Measurements from ENCODE around the gene ZNF214. TPM values are rescaled to one million over a fixed set of nuclear protein-coding genes. Genes with fewer than 3 reads are reported as not detected.
A peak's percentile ranks its signal among the peaks of the same experiment; 100 is the strongest.

Gene ZNF214
- total RNA-seq, 4 donors from 2014 or later = 0.60 to 2.4 (median 1.1) TPM; not detected in 1

DNA sequence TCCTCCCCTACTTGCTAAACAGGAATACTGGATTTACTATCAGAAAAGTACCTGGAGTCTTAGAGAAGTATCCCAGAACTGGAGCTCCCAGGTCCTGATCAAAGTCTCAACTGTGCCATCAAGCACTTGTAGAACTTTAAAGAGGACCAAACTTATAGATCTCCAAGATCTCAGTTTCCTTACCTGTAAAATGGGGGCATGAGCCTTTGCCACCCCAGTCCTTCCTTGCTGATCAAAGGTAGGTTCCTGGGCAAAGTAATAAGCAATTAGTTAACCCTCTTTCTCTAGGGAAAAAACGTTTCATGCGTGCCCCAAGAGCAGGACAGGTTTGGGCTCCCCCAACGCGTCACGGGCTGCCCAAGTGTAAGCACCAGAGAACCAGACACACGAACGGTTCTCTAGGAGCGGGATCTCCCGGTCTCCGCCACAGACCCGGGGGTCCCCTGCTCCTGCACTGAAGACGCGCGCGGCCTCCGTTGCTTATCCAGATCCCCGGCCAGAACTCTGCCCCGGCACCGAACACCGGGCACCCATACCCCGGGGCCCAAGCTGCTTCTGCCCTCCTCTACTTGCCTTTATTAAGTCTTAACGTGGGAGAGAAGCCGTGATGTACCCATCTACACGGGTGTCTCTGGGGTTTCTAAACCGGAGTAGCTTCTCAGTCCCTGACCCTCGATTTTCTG, 505 bp downstream of the ZNF214 start:
- peak; percentile 14 for DNase-seq
- in situ Hi-C loops (cut with MboI; ENCODE audit: low pct_ligation_motif_present in 1 of 4, low pct_unique_long_range_greater_than_20kb in 1 of 4, low sequenced_read_pairs in 3 of 4) (no loop called here), intact Hi-C loops (cut with DNase I; ENCODE audit: low total_unique reads) (no loop called here)
- WGBS, 2 donors (ENCODE audit: low coverage in 1 of 2) = 3% methylated on average over 25 of the region's 26 CpGs; no CpG with 5 or more reads in 1 of the 2 donors
- Histone ChIP-seq H3K9me3 (no peaks in the 10 kb centered on the region), H3K27ac (peak overlapping the region; percentile 74 to 88 (median 80)), H3K36me3 (no peaks in the 10 kb centered on the region), H3K27me3 (no peaks in the 10 kb centered on the region), H3K4me1 (peaks cover 5 to 15% (median 9%) of the 10 kb centered on the region in 4 donors), H3K4me3 (peak overlapping the region; percentile 55 to 81 (median 71))
- TF ChIP-seq POLR2AphosphoS5 (IDR thresholded peaks at IDR 0.05) = no peak
- TF ChIP-seq POLR2A (IDR thresholded peaks at IDR 0.05) = no peak
- TF ChIP-seq, protein P1, sequence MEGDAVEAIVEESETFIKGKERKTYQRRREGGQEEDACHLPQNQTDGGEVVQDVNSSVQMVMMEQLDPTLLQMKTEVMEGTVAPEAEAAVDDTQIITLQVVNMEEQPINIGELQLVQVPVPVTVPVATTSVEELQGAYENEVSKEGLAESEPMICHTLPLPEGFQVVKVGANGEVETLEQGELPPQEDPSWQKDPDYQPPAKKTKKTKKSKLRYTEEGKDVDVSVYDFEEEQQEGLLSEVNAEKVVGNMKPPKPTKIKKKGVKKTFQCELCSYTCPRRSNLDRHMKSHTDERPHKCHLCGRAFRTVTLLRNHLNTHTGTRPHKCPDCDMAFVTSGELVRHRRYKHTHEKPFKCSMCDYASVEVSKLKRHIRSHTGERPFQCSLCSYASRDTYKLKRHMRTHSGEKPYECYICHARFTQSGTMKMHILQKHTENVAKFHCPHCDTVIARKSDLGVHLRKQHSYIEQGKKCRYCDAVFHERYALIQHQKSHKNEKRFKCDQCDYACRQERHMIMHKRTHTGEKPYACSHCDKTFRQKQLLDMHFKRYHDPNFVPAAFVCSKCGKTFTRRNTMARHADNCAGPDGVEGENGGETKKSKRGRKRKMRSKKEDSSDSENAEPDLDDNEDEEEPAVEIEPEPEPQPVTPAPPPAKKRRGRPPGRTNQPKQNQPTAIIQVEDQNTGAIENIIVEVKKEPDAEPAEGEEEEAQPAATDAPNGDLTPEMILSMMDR (IDR thresholded peaks at IDR 0.05) = no peak
- no peak for TF ChIP-seq EP300 (IDR thresholded peaks at IDR 0.05; ENCODE audit: low read depth)

DNA sequence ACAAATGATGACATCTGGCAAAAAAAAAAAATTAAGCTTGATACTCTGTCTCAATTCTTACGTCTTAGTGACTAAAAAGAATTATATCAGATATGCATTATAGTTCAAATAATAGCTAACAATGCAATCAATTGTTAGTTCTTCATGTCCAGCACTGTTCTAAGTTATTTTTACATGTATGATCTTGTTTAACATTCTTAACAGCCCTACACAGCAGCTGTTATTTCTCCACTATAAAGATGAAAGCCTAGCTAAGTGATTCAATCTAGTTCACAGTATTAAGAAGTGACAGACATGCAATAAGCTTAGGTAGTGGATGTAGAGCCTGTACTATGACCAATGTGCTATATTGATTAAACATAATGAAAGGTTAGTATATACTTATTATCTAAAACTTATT, 4.1 kb downstream of the ZNF214 start:
- Histone ChIP-seq H3K4me1 (peaks cover 4 to 12% (median 8%) of the 10 kb centered on the region in 4 donors), H3K9me3 (no peaks in the 10 kb centered on the region), H3K27ac (no peak overlapping the region), H3K36me3 (no peaks in the 10 kb centered on the region), H3K4me3 (no peak overlapping the region), H3K27me3 (no peaks in the 10 kb centered on the region)
- TF ChIP-seq POLR2AphosphoS5 (IDR thresholded peaks at IDR 0.05) = no peak
- TF ChIP-seq, protein P1 (IDR thresholded peaks at IDR 0.05) = no peak
- TF ChIP-seq EP300 (IDR thresholded peaks at IDR 0.05; ENCODE audit: low read depth) = no peak
- no peak for TF ChIP-seq POLR2A (IDR thresholded peaks at IDR 0.05)
- 65 to 93% methylated on average over 1 of the region's 1 CpG for WGBS, 2 donors (ENCODE audit: low coverage in 1 of 2)
- in situ Hi-C loops (cut with MboI; ENCODE audit: low pct_ligation_motif_present in 1 of 4, low pct_unique_long_range_greater_than_20kb in 1 of 4, low sequenced_read_pairs in 3 of 4) = no loop called here
- no peak for DNase-seq
- intact Hi-C loops (cut with DNase I; ENCODE audit: low total_unique reads) = no loop called here

DNA sequence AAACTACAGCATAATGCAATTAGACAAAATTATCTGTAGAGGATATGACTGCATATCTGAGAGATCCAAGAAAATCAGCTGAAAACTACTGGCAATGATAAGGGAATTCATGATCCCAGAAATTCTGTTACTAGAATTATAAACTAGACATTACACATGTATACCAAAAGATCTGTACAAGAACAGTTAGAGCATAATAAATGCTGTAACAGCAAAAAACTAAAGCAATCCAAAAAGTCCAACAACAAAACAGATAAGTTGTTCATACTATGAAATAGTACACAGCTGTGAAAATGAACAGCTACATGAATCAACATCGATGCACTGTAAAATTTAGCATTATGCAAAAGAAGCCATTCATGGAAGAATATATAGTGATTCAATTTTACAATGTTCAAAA, 6.0 kb downstream of the ZNF214 start:
- in situ Hi-C loops (cut with MboI; ENCODE audit: low pct_ligation_motif_present in 1 of 4, low pct_unique_long_range_greater_than_20kb in 1 of 4, low sequenced_read_pairs in 3 of 4) (no loop called here), intact Hi-C loops (cut with DNase I; ENCODE audit: low total_unique reads) (no loop called here)
- no peak for DNase-seq
- H3K27ac ChIP-seq = no peak overlapping the region
- no peaks in the 10 kb centered on the region for H3K36me3 ChIP-seq
- no peaks in the 10 kb centered on the region for H3K9me3 ChIP-seq
- no peak overlapping the region for H3K4me3 ChIP-seq
- 83 to 98% methylated on average over 1 of the region's 1 CpG for WGBS, 2 donors (ENCODE audit: low coverage in 1 of 2)
- no peak for TF ChIP-seq POLR2A (IDR thresholded peaks at IDR 0.05)
- TF ChIP-seq POLR2AphosphoS5 (IDR thresholded peaks at IDR 0.05) = no peak
- no peak for TF ChIP-seq EP300 (IDR thresholded peaks at IDR 0.05; ENCODE audit: low read depth)
- TF ChIP-seq, protein P1 (IDR thresholded peaks at IDR 0.05) = no peak
- peaks cover 0 to 1% (median 0%) of the 10 kb centered on the region in 4 donors for H3K4me1 ChIP-seq
- no peaks in the 10 kb centered on the region for H3K27me3 ChIP-seq

DNA sequence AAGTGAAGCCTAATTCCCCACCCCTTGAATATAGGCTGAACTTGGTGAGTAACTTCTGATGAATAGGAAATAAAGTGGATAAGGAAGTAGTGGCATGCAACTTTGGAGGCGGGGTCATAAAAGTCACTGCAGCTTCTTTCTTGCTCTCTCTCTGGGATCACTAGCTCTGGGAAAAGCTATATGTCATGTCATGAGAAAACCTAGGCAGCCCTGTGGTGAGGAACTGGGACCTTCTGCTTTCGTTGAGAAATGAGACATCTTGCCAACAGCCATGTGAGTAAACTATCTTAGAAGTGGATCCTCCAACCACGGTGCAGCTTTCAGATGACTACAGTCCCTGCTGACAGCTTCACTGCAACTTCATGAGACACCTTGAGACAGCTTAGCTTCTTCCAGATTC, 15.7 kb downstream of the ZNF214 start:
- H3K4me1 ChIP-seq = peaks cover 0 to 3% (median 0%) of the 10 kb centered on the region in 4 donors
- H3K36me3 ChIP-seq = peaks cover 0 to 8% (median 0%) of the 10 kb centered on the region in 4 donors
- in situ Hi-C loops (cut with MboI; ENCODE audit: low pct_ligation_motif_present in 1 of 4, low pct_unique_long_range_greater_than_20kb in 1 of 4, low sequenced_read_pairs in 3 of 4) (no loop called here), intact Hi-C loops (cut with DNase I; ENCODE audit: low total_unique reads) (no loop called here)
- WGBS, 2 donors (ENCODE audit: low coverage in 1 of 2) = 30 to 36% methylated on average over 3 of the region's 3 CpGs
- H3K9me3 ChIP-seq = no peaks in the 10 kb centered on the region
- H3K27ac ChIP-seq = no peak overlapping the region
- H3K4me3 ChIP-seq = no peak overlapping the region
- TF ChIP-seq POLR2AphosphoS5 (IDR thresholded peaks at IDR 0.05) (no peak), POLR2A (IDR thresholded peaks at IDR 0.05) (no peak), EP300 (IDR thresholded peaks at IDR 0.05; ENCODE audit: low read depth) (no peak)
- TF ChIP-seq, protein P1 (IDR thresholded peaks at IDR 0.05) = no peak
- peak; percentile 13 for DNase-seq
- H3K27me3 ChIP-seq = no peaks in the 10 kb centered on the region

Measured in transverse colon (tissue), 4 donors.